GM12878 (cell line): ENCODE results near the gene INSIG1. TPM values are rescaled to one million over a fixed set of nuclear protein-coding genes. Genes with fewer than 3 reads are reported as not detected.

Source experiments
- BMI1 ChIP-seq: fragments of 450-650 bp; IDR thresholded peaks from 2 replicates; pipeline ENCODE4 v1.6.1; 2016; ENCODE audit warnings: mild to moderate bottlenecking, moderate library complexity, borderline replicate concordance
- CBX5 ChIP-seq: sonication (generic); IDR thresholded peaks from 2 replicates; pipeline ENCODE4 v1.6.1; 2016; ENCODE audit warnings: low read depth, moderate library complexity, mild to moderate bottlenecking, inconsistent platforms
- CEBPB ChIP-seq, 2 experiments: fragments of 150-350 bp in 1 of 2; IDR thresholded peaks; 2 replicates each; pipeline ENCODE4 v1.6.1; 2012 to 2014; ENCODE audit warnings: low read depth in 2 of 2, low read length in 2 of 2, borderline replicate concordance in 1 of 2, inconsistent platforms in 1 of 2
- JUND ChIP-seq: IDR thresholded peaks from 2 replicates; pipeline ENCODE4 v1.6.1; 2012; ENCODE audit warnings: low read depth, mild to moderate bottlenecking, low read length, improper control_type of control experiment, moderate library complexity
- NR2C2 ChIP-seq: IDR thresholded peaks from 2 replicates; pipeline ENCODE4 v1.6.1; 2011; ENCODE audit warnings: borderline replicate concordance, low read depth; ENCODE audit not compliant: control insufficient read depth, insufficient read length
- NR2F1 ChIP-seq: fragments of 450-650 bp; conservative IDR thresholded peaks from 2 replicates; pipeline ENCODE4 v1.6.1; 2017; ENCODE audit warnings: mild to moderate bottlenecking
- SIX5 ChIP-seq: IDR thresholded peaks from 2 replicates; pipeline ENCODE4 v1.6.1; 2011; ENCODE audit warnings: mild to moderate bottlenecking, low read depth, low read length, moderate library complexity; ENCODE audit not compliant: severe bottlenecking
- SMARCA5 ChIP-seq: fragments of 450-650 bp; IDR thresholded peaks from 2 replicates; pipeline ENCODE4 v1.6.1; 2017; ENCODE audit warnings: mild to moderate bottlenecking
- SMC3 ChIP-seq: IDR thresholded peaks from 2 replicates; pipeline ENCODE4 v1.6.1; 2011; ENCODE audit warnings: low read length, improper control_type of control experiment, borderline replicate concordance
- SREBF2 ChIP-seq: IDR thresholded peaks from 2 replicates; pipeline ENCODE4 v1.6.1; 2012; ENCODE audit warnings: mild to moderate bottlenecking, low read length
- STAT1 ChIP-seq: fragments of 450-650 bp; conservative IDR thresholded peaks from 2 replicates; pipeline ENCODE4 v1.6.1; 2014; ENCODE audit warnings: antibody characterized with exemption, mild to moderate bottlenecking
- YY1 ChIP-seq: IDR thresholded peaks from 2 replicates; pipeline ENCODE4 v1.6.1; 2011; ENCODE audit warnings: low read depth, mild to moderate bottlenecking, low read length
- ZNF207 ChIP-seq: fragments of 450-650 bp; IDR thresholded peaks from 2 replicates; pipeline ENCODE4 v1.6.1; 2014; ENCODE audit warnings: antibody characterized with exemption, mild to moderate bottlenecking, borderline replicate concordance
- ZNF24 ChIP-seq: fragments of 450-650 bp; IDR thresholded peaks from 2 replicates; pipeline ENCODE4 v1.6.1; 2017; ENCODE audit warnings: antibody characterized with exemption, mild to moderate bottlenecking
- ZZZ3 ChIP-seq: IDR thresholded peaks from 2 replicates; pipeline ENCODE4 v1.6.1; 2011; ENCODE audit warnings: low read depth; ENCODE audit not compliant: control insufficient read depth, insufficient read length
- polyA plus RNA-seq, 11 experiments: library from polyadenylated mRNA; depleted of rRNA in 4 of 11; unstranded in 6 of 11; stranded (reverse) in 5 of 11; fragments of >200 nt; fragmentation: Nextera tagmentation in 4 of 11; fragmentation: Illumina TruSeq in 1 of 11; extraction: Ambion mirVana in 4 of 11; extraction: Trizol in 1 of 11; gene quantifications; 1 replicate in 1 of 11; 2 replicates in 10 of 11; pipeline versions ENCODE4 v1.2.1 to v1.2.3, GENCODE V29; 2011 to 2016; ENCODE audit warnings: inconsistent platforms in 2 of 11, missing spikeins in 2 of 11, low read depth in 1 of 11
- total RNA-seq, 4 experiments: library from RNA; depleted of rRNA in 3 of 4; stranded (reverse); fragments of >200 nt in 3 of 4; fragmentation: Illumina TruSeq in 1 of 4; extraction: Trizol in 1 of 4; gene quantifications; 2 replicates each; pipeline versions ENCODE4 v1.2.1 to v1.2.3, GENCODE V29; 2013 to 2021
- TF ChIP-seq, protein P1 (sequence below): fragments of 150-350 bp; IDR thresholded peaks from 2 replicates; pipeline ENCODE4 v1.6.1; 2014; ENCODE audit warnings: mild to moderate bottlenecking, low read depth, low read length
- TF ChIP-seq, protein P2 (sequence below): fragments of 450-650 bp; IDR thresholded peaks from 2 replicates; pipeline ENCODE4 v1.6.1; 2016; ENCODE audit warnings: mild to moderate bottlenecking
- TF ChIP-seq, protein P3 (sequence below): fragments of 150-350 bp; IDR thresholded peaks from 2 replicates; pipeline ENCODE4 v1.6.1; 2016; ENCODE audit warnings: low read depth, low read length
- TF ChIP-seq, protein P4 (sequence below), 3 experiments: IDR thresholded peaks in 2 of 3; conservative IDR thresholded peaks in 1 of 3; 2 replicates each; pipeline ENCODE4 v1.5.1; 2011; ENCODE audit warnings: low read depth in 3 of 3, low read length in 3 of 3, mild to moderate bottlenecking in 3 of 3, control low read depth in 2 of 3, moderate library complexity in 2 of 3, inconsistent platforms in 1 of 3, mixed read lengths in 1 of 3; ENCODE audit not compliant: control insufficient read depth in 2 of 3, insufficient read depth in 1 of 3; ENCODE audit errors: extremely low read depth in 1 of 3
- TF ChIP-seq, protein P5 (sequence below): IDR thresholded peaks from 2 replicates; pipeline ENCODE4 v1.6.1; 2012; ENCODE audit warnings: low read length, inconsistent platforms

The INSIG1 gene
- total and polyA plus RNA-seq, 10 of the 15 experiments (the other 5 are each of a cell fraction or from before 2014, with no cell fraction given): 29.6 to 168 (median 91.1) TPM

DNA sequence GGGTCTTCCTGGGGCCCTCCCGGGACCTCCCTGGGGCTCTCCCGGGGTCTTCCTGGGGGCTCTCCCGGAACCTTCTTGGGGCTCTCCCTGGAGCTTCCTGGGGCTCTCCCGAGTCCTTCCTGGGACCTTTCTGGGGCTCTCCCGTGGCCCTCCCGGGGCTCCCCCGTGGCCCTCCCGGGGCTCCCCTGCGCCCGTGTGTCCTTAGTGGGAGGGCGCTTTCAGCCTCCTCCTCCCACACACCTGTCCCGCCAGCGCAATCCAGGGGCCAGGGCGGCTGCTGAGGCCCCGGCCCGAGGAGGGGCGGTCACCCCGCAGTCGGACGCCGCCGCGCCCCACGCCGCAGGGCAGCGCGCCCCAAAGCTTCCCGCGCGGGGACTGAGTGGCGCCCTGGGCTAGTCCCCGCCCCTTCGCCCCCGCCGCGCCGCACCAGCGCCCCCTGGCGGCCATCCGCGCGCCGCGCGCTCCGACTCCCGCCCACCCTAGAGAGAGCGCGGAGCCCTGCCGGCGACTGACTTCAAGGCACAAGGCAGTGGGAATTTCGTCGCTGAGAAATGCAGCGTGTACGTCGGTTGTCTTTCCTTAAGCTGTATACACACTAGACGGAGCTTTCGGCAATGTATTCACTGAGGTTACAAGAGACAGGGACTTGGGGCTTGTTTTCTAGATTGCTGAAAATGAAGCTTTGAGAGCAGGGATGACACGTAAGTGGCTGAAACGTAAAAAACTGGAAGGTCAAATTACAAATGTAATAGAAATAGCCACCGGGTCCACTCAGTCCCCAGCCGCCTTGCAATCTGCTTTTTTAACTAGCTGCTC, 47.1 kb downstream of the INSIG1 start (continued):
- TF ChIP-seq CEBPB (IDR thresholded peaks at IDR 0.05; ENCODE audit: borderline replicate concordance in 1 of 2, low read depth in 2 of 2, low read length in 2 of 2) (peak in 1 of 2 experiments; percentile 60; a peak in 1 of 4 replicates), ZNF207 (no peak), NR2F1 (peak; percentile 71), YY1 (peak; percentile 67; the same call in 1 of the 2 replicates), STAT1 (no peak; the same call in 1 of the 2 replicates), ZNF24 (0 out of 2 replicates have a peak, but pooled peaks have one; percentile 40), CBX5 (peak; percentile 55; the same call in 1 of the 2 replicates), SIX5 (no peak), BMI1 (no peak), ZZZ3 (no peak), SREBF2 (no peak), NR2C2 (no peak), SMC3 (peak; percentile 73), JUND (no peak), SMARCA5 (peak; percentile 82)
- TF ChIP-seq, protein P1, sequence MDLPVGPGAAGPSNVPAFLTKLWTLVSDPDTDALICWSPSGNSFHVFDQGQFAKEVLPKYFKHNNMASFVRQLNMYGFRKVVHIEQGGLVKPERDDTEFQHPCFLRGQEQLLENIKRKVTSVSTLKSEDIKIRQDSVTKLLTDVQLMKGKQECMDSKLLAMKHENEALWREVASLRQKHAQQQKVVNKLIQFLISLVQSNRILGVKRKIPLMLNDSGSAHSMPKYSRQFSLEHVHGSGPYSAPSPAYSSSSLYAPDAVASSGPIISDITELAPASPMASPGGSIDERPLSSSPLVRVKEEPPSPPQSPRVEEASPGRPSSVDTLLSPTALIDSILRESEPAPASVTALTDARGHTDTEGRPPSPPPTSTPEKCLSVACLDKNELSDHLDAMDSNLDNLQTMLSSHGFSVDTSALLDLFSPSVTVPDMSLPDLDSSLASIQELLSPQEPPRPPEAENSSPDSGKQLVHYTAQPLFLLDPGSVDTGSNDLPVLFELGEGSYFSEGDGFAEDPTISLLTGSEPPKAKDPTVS: no peak
- TF ChIP-seq, protein P2, sequence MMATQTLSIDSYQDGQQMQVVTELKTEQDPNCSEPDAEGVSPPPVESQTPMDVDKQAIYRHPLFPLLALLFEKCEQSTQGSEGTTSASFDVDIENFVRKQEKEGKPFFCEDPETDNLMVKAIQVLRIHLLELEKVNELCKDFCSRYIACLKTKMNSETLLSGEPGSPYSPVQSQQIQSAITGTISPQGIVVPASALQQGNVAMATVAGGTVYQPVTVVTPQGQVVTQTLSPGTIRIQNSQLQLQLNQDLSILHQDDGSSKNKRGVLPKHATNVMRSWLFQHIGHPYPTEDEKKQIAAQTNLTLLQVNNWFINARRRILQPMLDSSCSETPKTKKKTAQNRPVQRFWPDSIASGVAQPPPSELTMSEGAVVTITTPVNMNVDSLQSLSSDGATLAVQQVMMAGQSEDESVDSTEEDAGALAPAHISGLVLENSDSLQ: no peak
- TF ChIP-seq, protein P3, sequence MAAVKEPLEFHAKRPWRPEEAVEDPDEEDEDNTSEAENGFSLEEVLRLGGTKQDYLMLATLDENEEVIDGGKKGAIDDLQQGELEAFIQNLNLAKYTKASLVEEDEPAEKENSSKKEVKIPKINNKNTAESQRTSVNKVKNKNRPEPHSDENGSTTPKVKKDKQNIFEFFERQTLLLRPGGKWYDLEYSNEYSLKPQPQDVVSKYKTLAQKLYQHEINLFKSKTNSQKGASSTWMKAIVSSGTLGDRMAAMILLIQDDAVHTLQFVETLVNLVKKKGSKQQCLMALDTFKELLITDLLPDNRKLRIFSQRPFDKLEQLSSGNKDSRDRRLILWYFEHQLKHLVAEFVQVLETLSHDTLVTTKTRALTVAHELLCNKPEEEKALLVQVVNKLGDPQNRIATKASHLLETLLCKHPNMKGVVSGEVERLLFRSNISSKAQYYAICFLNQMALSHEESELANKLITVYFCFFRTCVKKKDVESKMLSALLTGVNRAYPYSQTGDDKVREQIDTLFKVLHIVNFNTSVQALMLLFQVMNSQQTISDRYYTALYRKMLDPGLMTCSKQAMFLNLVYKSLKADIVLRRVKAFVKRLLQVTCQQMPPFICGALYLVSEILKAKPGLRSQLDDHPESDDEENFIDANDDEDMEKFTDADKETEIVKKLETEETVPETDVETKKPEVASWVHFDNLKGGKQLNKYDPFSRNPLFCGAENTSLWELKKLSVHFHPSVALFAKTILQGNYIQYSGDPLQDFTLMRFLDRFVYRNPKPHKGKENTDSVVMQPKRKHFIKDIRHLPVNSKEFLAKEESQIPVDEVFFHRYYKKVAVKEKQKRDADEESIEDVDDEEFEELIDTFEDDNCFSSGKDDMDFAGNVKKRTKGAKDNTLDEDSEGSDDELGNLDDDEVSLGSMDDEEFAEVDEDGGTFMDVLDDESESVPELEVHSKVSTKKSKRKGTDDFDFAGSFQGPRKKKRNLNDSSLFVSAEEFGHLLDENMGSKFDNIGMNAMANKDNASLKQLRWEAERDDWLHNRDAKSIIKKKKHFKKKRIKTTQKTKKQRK: no peak
- TF ChIP-seq, protein P4, sequence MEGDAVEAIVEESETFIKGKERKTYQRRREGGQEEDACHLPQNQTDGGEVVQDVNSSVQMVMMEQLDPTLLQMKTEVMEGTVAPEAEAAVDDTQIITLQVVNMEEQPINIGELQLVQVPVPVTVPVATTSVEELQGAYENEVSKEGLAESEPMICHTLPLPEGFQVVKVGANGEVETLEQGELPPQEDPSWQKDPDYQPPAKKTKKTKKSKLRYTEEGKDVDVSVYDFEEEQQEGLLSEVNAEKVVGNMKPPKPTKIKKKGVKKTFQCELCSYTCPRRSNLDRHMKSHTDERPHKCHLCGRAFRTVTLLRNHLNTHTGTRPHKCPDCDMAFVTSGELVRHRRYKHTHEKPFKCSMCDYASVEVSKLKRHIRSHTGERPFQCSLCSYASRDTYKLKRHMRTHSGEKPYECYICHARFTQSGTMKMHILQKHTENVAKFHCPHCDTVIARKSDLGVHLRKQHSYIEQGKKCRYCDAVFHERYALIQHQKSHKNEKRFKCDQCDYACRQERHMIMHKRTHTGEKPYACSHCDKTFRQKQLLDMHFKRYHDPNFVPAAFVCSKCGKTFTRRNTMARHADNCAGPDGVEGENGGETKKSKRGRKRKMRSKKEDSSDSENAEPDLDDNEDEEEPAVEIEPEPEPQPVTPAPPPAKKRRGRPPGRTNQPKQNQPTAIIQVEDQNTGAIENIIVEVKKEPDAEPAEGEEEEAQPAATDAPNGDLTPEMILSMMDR (IDR thresholded peaks at IDR 0.05 in 2 of 3, conservative IDR thresholded peaks at IDR 0.05 in 1 of 3; ENCODE audit: control insufficient read depth in 2 of 3, extremely low read depth in 1 of 3, insufficient read depth in 1 of 3, low read depth in 3 of 3, low read length in 3 of 3): peak; percentile 71 to 73 (median 72); a peak in 5 of 6 replicates
- TF ChIP-seq, protein P5, sequence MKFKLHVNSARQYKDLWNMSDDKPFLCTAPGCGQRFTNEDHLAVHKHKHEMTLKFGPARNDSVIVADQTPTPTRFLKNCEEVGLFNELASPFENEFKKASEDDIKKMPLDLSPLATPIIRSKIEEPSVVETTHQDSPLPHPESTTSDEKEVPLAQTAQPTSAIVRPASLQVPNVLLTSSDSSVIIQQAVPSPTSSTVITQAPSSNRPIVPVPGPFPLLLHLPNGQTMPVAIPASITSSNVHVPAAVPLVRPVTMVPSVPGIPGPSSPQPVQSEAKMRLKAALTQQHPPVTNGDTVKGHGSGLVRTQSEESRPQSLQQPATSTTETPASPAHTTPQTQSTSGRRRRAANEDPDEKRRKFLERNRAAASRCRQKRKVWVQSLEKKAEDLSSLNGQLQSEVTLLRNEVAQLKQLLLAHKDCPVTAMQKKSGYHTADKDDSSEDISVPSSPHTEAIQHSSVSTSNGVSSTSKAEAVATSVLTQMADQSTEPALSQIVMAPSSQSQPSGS: no peak; the same call in 1 of the 2 replicates
